K562 (cell line): ENCODE measurements around the gene CNGA3. TPM values are rescaled to one million over a fixed set of nuclear protein-coding genes. Genes with fewer than 3 reads are reported as not detected.
A peak's percentile ranks its signal among the peaks of the same experiment; 100 is the strongest.

Source experiments
- CBFA2T3 ChIP-seq: fragments of 450-650 bp; IDR thresholded peaks from 2 replicates; pipeline ENCODE4 v1.6.1; 2017
- CBX3 ChIP-seq, 2 experiments: IDR thresholded peaks; 1 replicate in 1 of 2; 2 replicates in 1 of 2; pipeline ENCODE4 v1.6.1; 2012; ENCODE audit warnings: inconsistent platforms in 2 of 2, low read length in 2 of 2, borderline replicate concordance in 1 of 2, control low read depth in 1 of 2
- CREB1 ChIP-seq, 2 experiments: sonication (generic) in 1 of 2; formaldehyde crosslinking in 1 of 2; IDR thresholded peaks; 2 replicates each; pipeline versions ENCODE4 v1.6.1 to v1.8.0; 2012 to 2022; ENCODE audit warnings: inconsistent platforms in 1 of 2, mild to moderate bottlenecking in 1 of 2, missing genetic modification reagents in 1 of 2, moderate library complexity in 1 of 2
- DIDO1 ChIP-seq: fragments of 450-650 bp; IDR thresholded peaks from 2 replicates; pipeline ENCODE4 v1.6.1; 2016; ENCODE audit warnings: low read depth, missing biosample characterization, missing genetic modification characterization
- DNMT1 ChIP-seq: fragments of 450-650 bp; IDR thresholded peaks from 2 replicates; pipeline ENCODE4 v1.6.1; 2016; ENCODE audit warnings: antibody characterized with exemption, mild to moderate bottlenecking
- EHMT2 ChIP-seq: fragments of 450-650 bp; IDR thresholded peaks from 2 replicates; pipeline ENCODE4 v1.6.1; 2018; ENCODE audit warnings: antibody characterized with exemption
- ETV5 ChIP-seq: sonication (generic); formaldehyde crosslinking; IDR thresholded peaks from 2 replicates; pipeline ENCODE4 v1.4.0; 2020; ENCODE audit warnings: low read depth, mild to moderate bottlenecking, missing genetic modification reagents
- EWSR1 ChIP-seq: fragments of 450-650 bp; IDR thresholded peaks from 2 replicates; pipeline ENCODE4 v1.6.1; 2018; ENCODE audit warnings: borderline replicate concordance, mild to moderate bottlenecking, low read depth, moderate library complexity; ENCODE audit not compliant: partially characterized antibody
- GATAD2A ChIP-seq: fragments of 450-650 bp; IDR thresholded peaks from 2 replicates; pipeline ENCODE4 v1.6.1; 2017
- HINFP ChIP-seq: fragments of 450-650 bp; conservative IDR thresholded peaks from 2 replicates; pipeline ENCODE4 v1.6.1; 2016; ENCODE audit warnings: missing genetic modification characterization, low read depth, mild to moderate bottlenecking, control low read depth, missing compliant biosample characterization
- MTF1 ChIP-seq: fragments of 250-450 bp; sonication (Bioruptor Pico); IDR thresholded peaks from 2 replicates; pipeline ENCODE4 v1.9.0; 2021; ENCODE audit warnings: moderate library complexity, mild to moderate bottlenecking, inconsistent platforms, borderline replicate concordance
- NFXL1 ChIP-seq: fragments of 450-650 bp; formaldehyde crosslinking; IDR thresholded peaks from 2 replicates; pipeline ENCODE4 v1.4.0; 2021; ENCODE audit warnings: mild to moderate bottlenecking
- PPARD ChIP-seq: fragments of 250-450 bp; sonication (Bioruptor Pico); IDR thresholded peaks from 2 replicates; pipeline ENCODE4 v1.8.0; 2022; ENCODE audit warnings: inconsistent platforms, mild to moderate bottlenecking, moderate library complexity
- PRPF4 ChIP-seq: fragments of 200-400 bp; formaldehyde crosslinking; IDR thresholded peaks from one replicate; pipeline ENCODE4 v1.6.1; 2017; ENCODE audit warnings: low read length, low read depth, mild to moderate bottlenecking; ENCODE audit not compliant: insufficient read depth, poor library complexity, severe bottlenecking
- STAT5B ChIP-seq: fragments of 250-450 bp; sonication (Bioruptor Pico); IDR thresholded peaks from 2 replicates; pipeline ENCODE4 v1.8.0; 2021; ENCODE audit warnings: mild to moderate bottlenecking, inconsistent platforms
- TEAD4 ChIP-seq, 2 experiments: sonication (generic) in 1 of 2; formaldehyde crosslinking in 1 of 2; IDR thresholded peaks; 2 replicates each; pipeline versions ENCODE4 v1.6.1 to v1.8.0; 2012 to 2022; ENCODE audit warnings: borderline replicate concordance in 1 of 2, inconsistent platforms in 1 of 2, low read length in 1 of 2, mild to moderate bottlenecking in 1 of 2, missing genetic modification reagents in 1 of 2
- ZFX ChIP-seq: sonication (generic); formaldehyde crosslinking; IDR thresholded peaks from 2 replicates; pipeline ENCODE4 v1.8.0; 2022; ENCODE audit warnings: mild to moderate bottlenecking, missing genetic modification reagents, moderate library complexity
- ZNF316 ChIP-seq: fragments of 450-650 bp; IDR thresholded peaks from 2 replicates; pipeline ENCODE4 v1.6.1; 2016
- ZNF589 ChIP-seq: fragments of 200-800 bp; sonication (Bioruptor generic); IDR thresholded peaks from 2 replicates; pipeline ENCODE4 v1.6.1; 2016; ENCODE audit warnings: low read depth, missing genetic modification characterization, missing compliant biosample characterization
- ZSCAN32 ChIP-seq: fragments of 450-650 bp; formaldehyde crosslinking; IDR thresholded peaks from 2 replicates; pipeline ENCODE4 v1.4.0; 2020; ENCODE audit warnings: mild to moderate bottlenecking, moderate library complexity
- ZZZ3 ChIP-seq: fragments of 450-650 bp; IDR thresholded peaks from 2 replicates; pipeline ENCODE4 v1.6.1; 2016; ENCODE audit warnings: antibody characterized with exemption, mild to moderate bottlenecking, moderate library complexity
- polyA plus RNA-seq, 8 experiments: library from polyadenylated mRNA; depleted of rRNA in 4 of 8; stranded (reverse) in 5 of 8; unstranded in 3 of 8; fragments of >200 nt; fragmentation: Nextera tagmentation in 2 of 8; fragmentation: Illumina TruSeq in 1 of 8; extraction: Ambion mirVana in 2 of 8; extraction: Trizol in 1 of 8; gene quantifications; 2 replicates each; pipeline versions ENCODE4 v1.2.1 to v1.2.3, GENCODE V29; 2011 to 2014; ENCODE audit warnings: inconsistent platforms in 1 of 8, missing spikeins in 1 of 8
- total RNA-seq, 7 experiments: library from RNA; depleted of rRNA in 6 of 7; stranded (reverse); fragments of >200 nt in 6 of 7; fragmentation: Illumina TruSeq in 2 of 7; extraction: Trizol in 2 of 7; gene quantifications; 2 replicates each; pipeline versions ENCODE4 v1.2.1 to v1.2.3, GENCODE V29; 2011 to 2021; ENCODE audit warnings: low replicate concordance in 1 of 7
- TF ChIP-seq, protein P1 (sequence below): IDR thresholded peaks from 2 replicates; pipeline ENCODE4 v1.6.1; 2011; ENCODE audit not compliant: insufficient read length; ENCODE audit errors: extremely low read depth
- TF ChIP-seq, protein P2 (sequence below): fragments of 250-450 bp; sonication (Bioruptor Pico); IDR thresholded peaks from 2 replicates; pipeline ENCODE4 v1.5.0; 2021; ENCODE audit warnings: mild to moderate bottlenecking, moderate library complexity

CNGA3 gene
- total and polyA plus RNA-seq, 9 of the 15 experiments (the other 6 are each of a cell fraction or from before 2014, with no cell fraction given): not detected

DNA sequence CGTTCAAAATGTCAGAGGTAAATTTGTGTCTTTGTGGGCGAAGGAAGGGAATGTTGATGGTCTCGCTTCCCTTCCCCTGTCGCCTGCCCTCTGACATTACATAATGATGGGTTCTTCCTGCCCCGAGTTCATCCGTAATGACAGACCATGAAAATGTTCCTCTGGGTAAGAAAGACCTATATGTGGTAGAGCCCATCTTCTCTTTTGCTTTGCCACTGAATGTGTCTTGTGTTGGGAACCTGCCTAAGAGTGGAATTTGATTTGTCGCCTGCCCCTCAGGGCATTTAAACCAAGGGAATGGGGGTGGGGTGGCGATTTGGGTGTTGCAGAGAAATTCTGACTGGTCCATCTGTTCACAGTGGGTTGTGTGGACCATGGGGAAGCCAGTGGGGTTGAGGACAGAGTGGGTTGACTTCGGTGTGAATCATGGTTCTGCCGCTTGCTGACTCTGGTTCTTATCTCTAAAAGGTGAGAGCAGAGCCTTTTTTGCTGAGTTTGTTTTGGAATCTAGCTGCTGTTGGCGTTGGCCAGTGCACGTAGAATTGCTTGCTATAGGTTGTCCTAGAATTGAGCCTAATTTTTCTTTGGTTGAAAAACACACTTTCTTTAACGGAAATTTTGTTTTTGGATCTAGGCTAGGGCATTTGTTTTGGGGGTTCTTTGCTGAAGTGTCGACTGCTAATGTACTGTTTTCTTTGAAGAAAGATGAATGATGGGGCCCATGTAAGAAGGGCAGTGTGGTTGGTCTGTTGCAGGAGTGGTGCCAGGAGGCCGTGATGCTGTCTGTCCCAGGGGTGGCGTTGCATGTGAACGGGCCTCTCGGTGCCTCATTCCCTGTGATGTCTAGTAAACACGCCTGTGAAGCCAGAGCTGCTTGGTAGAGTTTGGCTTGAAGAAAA lies 99.7 kb downstream of the CNGA3 start (continued):
- peak; percentile 84 for TF ChIP-seq EHMT2
- TF ChIP-seq GATAD2A: no peak
- no peak for TF ChIP-seq NFXL1 (CRISPR knock-in tag)
- TF ChIP-seq CREB1 (IDR thresholded peaks at IDR 0.05): no peak
- no peak for TF ChIP-seq CREB1 (CRISPR knock-in tag; IDR thresholded peaks at IDR 0.05)
- TF ChIP-seq STAT5B (CRISPR knock-in tag): no peak
- TF ChIP-seq CBX3 (IDR thresholded peaks at IDR 0.05; ENCODE audit: borderline replicate concordance in 1 of 2, low read length in 2 of 2): peak in 1 of 2 experiments; percentile 27; a peak in 1 of 3 replicates
- no peak for TF ChIP-seq DIDO1 (tag)
- no peak for TF ChIP-seq MTF1 (CRISPR knock-in tag)
- no peak for TF ChIP-seq ZZZ3
- TF ChIP-seq, protein P1, sequence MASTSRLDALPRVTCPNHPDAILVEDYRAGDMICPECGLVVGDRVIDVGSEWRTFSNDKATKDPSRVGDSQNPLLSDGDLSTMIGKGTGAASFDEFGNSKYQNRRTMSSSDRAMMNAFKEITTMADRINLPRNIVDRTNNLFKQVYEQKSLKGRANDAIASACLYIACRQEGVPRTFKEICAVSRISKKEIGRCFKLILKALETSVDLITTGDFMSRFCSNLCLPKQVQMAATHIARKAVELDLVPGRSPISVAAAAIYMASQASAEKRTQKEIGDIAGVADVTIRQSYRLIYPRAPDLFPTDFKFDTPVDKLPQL: no peak
- no peak for TF ChIP-seq ETV5 (CRISPR knock-in tag)
- TF ChIP-seq PPARD (CRISPR knock-in tag): no peak
- TF ChIP-seq EWSR1: no peak
- no peak for TF ChIP-seq PRPF4
- TF ChIP-seq CBFA2T3: peak; percentile 38
- TF ChIP-seq DNMT1: no peak
- TF ChIP-seq ZFX (CRISPR knock-in tag): 0 out of 2 replicates have a peak, but pooled peaks have one; percentile 5
- no peak for TF ChIP-seq ZNF589 (CRISPR knock-in tag)
- 0 out of 2 replicates have a peak, but pooled peaks have one; percentile 19 for TF ChIP-seq TEAD4 (IDR thresholded peaks at IDR 0.05; ENCODE audit: low read length)
- no peak for TF ChIP-seq TEAD4 (CRISPR knock-in tag; IDR thresholded peaks at IDR 0.05; ENCODE audit: borderline replicate concordance)
- TF ChIP-seq ZNF316: peak; percentile 87
- TF ChIP-seq ZSCAN32: no peak
- peak; percentile 55; the same call in 1 of the 2 replicates for TF ChIP-seq HINFP
- TF ChIP-seq, protein P2, sequence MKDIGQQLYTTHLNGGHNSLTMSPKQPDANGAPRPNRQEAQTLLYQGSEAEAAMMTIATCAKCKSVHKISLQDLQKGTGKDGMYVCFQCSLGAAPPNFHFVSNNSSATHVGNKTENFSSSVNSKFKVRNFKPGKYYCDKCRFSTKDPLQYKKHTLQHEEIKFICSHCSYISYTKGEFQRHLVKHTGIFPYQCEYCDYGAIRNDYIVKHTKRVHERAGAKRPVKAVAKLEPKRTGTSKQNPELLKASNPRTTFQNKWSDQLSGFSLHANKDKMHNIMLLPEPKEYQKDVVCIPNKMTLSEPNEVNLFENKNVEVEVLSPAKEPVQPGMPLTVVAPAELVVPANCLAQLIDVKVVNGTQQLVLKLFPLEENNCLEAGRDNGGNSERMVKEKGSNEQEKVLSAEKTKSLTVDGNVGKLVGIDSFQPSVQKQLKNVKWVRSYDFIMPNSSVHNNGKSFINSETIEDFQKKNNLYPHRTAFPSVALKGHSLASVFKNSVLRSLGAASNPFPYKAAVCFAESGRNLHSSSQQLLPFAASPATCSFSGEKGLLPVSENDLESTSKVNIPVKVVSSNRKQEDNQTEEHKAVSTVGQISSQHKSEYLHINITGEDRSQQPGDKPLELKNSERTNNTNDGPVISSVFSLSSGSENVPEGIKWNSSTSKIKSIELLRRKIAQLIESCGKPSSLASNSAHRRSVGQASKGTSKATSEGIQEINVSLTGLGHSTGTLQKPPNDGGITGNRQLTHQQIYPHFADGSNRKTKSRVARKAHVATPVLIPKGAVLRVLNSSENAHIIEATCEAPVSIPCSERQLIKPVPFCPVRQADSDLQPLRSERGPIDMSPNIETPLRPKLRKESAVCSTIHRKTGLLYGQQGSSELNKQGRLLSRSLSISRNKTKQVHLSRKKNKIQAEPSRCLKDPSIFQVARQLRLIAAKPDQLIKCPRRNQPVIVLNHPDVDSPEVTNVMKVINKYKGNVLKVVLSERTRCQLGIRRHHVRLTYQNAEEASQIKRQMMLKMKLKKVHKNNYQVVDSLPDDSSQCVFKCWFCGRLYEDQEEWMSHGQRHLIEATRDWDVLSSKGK (CRISPR knock-in tag): no peak
